NT2/D1 (cell line): ENCODE data around the gene SLC7A10.
"Not testable (repeated sequence)": the region's sequence is repeated elsewhere in the genome, so short reads cannot be mapped to it uniquely, and the experiment has no call there.

Experiments
- DNase-seq: peaks from one replicate; pipeline ENCODE4 v3.0.0-alpha.2; 2011; ENCODE audit warnings: low read depth, low spot score
- H3K27me3 ChIP-seq: 2 replicates; pipeline ENCODE4 v1.6.0; 2011; ENCODE audit warnings: mild to moderate bottlenecking; ENCODE audit not compliant: insufficient read length, insufficient read depth
- H3K36me3 ChIP-seq: 2 replicates; pipeline ENCODE4 v1.6.1; 2011; ENCODE audit warnings: mild to moderate bottlenecking, low read length, mixed read lengths; ENCODE audit not compliant: insufficient read depth, insufficient read length
- H3K4me1 ChIP-seq: 2 replicates; pipeline ENCODE4 v1.5.1; 2011; ENCODE audit not compliant: insufficient read depth, insufficient read length
- H3K4me3 ChIP-seq: 2 replicates; pipeline ENCODE4 v1.5.1; 2011; ENCODE audit warnings: low read depth; ENCODE audit not compliant: insufficient read length
- H3K9ac ChIP-seq: 2 replicates; pipeline ENCODE4 v1.6.0; 2011; ENCODE audit warnings: low read depth; ENCODE audit not compliant: insufficient read length
- H3K9me3 ChIP-seq: 2 replicates; pipeline ENCODE4 v1.5.1; 2011; ENCODE audit warnings: mild to moderate bottlenecking, low read length; ENCODE audit not compliant: insufficient read depth
- SUZ12 ChIP-seq: IDR thresholded peaks from 2 replicates; pipeline ENCODE4 v1.6.1; 2011; ENCODE audit not compliant: insufficient read length, insufficient read depth; ENCODE audit errors: extremely low read depth
- YY1 ChIP-seq: IDR thresholded peaks from 2 replicates; pipeline ENCODE4 v1.6.1; 2011; ENCODE audit not compliant: insufficient read length, insufficient read depth
- ZNF274 ChIP-seq: IDR thresholded peaks from 2 replicates; pipeline ENCODE4 v1.6.1; 2011; ENCODE audit warnings: mild to moderate bottlenecking, low read depth, low read length

The SLC7A10 gene

DNA sequence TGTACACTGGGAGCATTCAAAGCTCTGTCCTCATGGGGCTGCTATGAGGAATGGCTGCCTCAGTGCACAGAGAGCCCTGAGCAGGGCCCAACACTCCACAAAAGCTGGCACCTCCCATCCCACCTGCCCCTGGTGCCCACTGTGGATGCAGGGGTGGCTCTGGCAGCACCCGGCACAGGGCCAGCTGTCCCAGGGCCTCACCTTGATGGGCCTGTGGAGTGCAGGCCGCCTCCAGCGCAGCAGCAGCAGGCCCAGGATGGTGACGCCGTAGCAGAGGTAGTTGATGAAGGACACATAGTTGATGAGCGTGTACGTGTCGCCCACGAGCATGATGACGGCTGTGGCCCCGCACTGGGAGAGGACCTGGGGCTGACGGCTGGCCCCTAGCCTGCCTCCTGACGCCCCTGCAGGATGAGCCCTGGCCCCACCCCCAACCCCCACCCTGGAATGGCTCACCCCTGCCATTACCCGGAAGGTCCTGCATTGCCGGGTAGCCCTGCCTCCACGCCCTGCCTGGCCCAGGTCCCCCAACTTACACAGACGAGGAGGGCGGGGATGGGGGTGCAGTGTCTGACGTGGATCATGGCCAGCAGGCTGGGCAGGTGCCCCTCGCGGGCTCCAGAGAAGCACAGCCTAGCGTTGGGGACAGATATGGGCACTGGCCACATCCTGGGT is 15.2 kb downstream of the SLC7A10 start:
- Histone ChIP-seq H3K36me3 (peaks cover 25% of the 10 kb centered on the region), H3K27me3 (no peaks in the 10 kb centered on the region), H3K4me1 (no peaks in the 10 kb centered on the region), H3K9me3 (no peaks in the 10 kb centered on the region), H3K4me3 (no peak overlapping the region), H3K9ac (no peak overlapping the region)
- TF ChIP-seq SUZ12 (no peak), ZNF274 (no peak), YY1 (no peak)
- no peak for DNase-seq

DNA sequence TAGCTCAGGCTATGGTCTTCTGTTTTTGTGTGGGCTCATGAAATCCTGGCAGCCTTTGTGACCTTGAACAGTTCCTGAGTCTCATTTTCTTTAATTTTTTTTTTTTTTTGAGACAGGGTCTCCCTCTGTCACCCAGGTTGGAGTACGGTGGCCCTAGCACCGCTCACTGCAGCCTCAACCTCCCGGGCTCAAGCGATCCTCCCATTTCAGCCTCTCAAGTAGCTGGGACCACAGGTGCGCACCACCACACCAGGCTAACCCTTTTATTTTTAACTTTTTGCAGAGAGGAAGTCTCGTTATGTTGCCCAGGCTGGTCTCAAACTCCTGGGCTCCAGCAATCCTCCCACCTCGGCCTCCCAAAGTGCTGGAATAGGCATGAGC is 15.8 kb downstream of the SLC7A10 start:
- not testable (repeated sequence) for DNase-seq, H3K9me3 ChIP-seq, H3K4me3 ChIP-seq, H3K27me3 ChIP-seq, H3K9ac ChIP-seq, H3K4me1 ChIP-seq
- peaks cover 30% of the 10 kb centered on the region for H3K36me3 ChIP-seq

- no peaks in the 10 kb centered on the region for H3K4me1 ChIP-seq
- H3K36me3 ChIP-seq: peaks cover 35% of the 10 kb centered on the region
- DNase-seq: no peak
- H3K9ac ChIP-seq: no peak overlapping the region
- TF ChIP-seq YY1 (no peak), SUZ12 (no peak), ZNF274 (no peak)
- no peak overlapping the region for H3K4me3 ChIP-seq
- H3K9me3 ChIP-seq: no peaks in the 10 kb centered on the region
- H3K27me3 ChIP-seq: no peaks in the 10 kb centered on the region
Observed at GRCh38 chr19:33208904-33209849, 16.5 kb downstream of the SLC7A10 start.

DNA sequence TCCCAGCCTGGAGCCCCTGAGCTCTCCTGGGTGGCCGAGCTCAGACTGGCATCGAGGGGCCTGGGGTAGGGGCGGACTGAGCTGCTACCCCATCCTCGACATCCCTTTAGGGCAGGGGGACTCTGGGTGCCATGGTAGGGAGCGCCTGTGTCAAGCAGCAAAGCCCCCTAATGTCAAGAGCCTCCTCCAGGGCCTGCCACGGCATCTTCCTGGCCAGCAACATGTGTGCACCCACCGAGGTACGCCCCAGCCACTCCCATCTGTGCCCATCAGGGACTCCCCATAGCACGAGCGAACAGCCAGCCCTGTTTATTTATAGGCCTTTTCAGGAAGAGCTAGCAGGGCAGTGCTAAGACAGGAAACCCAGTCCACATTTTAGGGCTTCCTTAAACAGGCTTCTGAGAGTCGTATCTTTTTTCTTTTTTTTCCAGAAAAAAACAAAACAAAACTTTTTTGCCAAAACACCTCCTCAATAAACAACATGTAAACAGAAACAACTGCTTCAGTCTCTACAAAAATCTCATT is 17.2 kb downstream of the SLC7A10 start:
- TF ChIP-seq ZNF274 (no peak), SUZ12 (no peak), YY1 (no peak)
- Histone ChIP-seq H3K4me3 (no peak overlapping the region), H3K9ac (no peak overlapping the region), H3K9me3 (no peaks in the 10 kb centered on the region), H3K27me3 (no peaks in the 10 kb centered on the region), H3K4me1 (no peaks in the 10 kb centered on the region), H3K36me3 (peaks cover 41% of the 10 kb centered on the region)
- DNase-seq: no peak

DNA sequence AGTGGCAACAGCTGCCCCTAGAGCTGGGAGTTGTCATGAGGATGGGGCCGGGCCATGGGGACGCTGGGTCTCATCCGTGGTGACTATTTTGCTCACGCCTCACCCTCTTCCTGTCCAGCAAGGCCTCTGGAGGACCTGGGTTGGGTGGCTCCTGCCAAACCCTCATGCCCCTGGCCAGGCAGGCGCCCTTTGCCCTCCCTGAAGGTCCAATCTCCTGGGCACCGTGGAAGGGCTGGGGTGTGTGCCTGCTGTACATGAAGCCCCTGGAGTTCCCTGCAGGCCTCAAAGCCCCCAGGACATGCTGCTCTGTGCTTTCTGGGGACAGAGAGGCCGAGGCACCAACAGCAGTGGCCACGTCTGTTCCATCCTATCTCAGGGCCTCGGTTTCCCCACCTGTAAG is 17.7 kb downstream of the SLC7A10 start:
- Histone ChIP-seq H3K27me3 (no peaks in the 10 kb centered on the region), H3K9me3 (no peaks in the 10 kb centered on the region), H3K4me1 (no peaks in the 10 kb centered on the region), H3K4me3 (no peak overlapping the region), H3K9ac (no peak overlapping the region), H3K36me3 (peaks cover 47% of the 10 kb centered on the region)
- no peak for DNase-seq
- TF ChIP-seq SUZ12: no peak
- TF ChIP-seq ZNF274: no peak
- no peak for TF ChIP-seq YY1

GRCh38 chr19:33207040-33207620 is 18.5 kb downstream of the SLC7A10 start:
- Histone ChIP-seq H3K4me1 (no peaks in the 10 kb centered on the region), H3K4me3 (no peak overlapping the region), H3K36me3 (peaks cover 52% of the 10 kb centered on the region), H3K9me3 (no peaks in the 10 kb centered on the region), H3K27me3 (no peaks in the 10 kb centered on the region), H3K9ac (no peak overlapping the region)
- TF ChIP-seq SUZ12: no peak
- no peak for TF ChIP-seq ZNF274
- no peak for TF ChIP-seq YY1
- no peak for DNase-seq
